GM12801 (cell line): Measurements from ENCODE around the gene TYRP1.

ENCODE experiments used
- CTCF ChIP-seq: IDR thresholded peaks from one replicate; pipeline ENCODE4 v1.5.1; 2011; ENCODE audit warnings: control low read depth; ENCODE audit not compliant: insufficient read length; ENCODE audit errors: extremely low read depth

TYRP1 gene

GRCh38 chr9:12696931-12697622, 3.9 kb downstream of the TYRP1 start:
- no peak for TF ChIP-seq CTCF

- TF ChIP-seq CTCF = no peak
These were observed 4.5 kb downstream of the TYRP1 start for GRCh38 chr9:12697719-12698118.

GRCh38 chr9:12698266-12698665, 5.1 kb downstream of the TYRP1 start:
- TF ChIP-seq CTCF = no peak

- no peak for TF ChIP-seq CTCF
These were observed 5.8 kb downstream of the TYRP1 start for GRCh38 chr9:12698986-12699385.

GRCh38 chr9:12699529-12699928, 6.3 kb downstream of the TYRP1 start:
- TF ChIP-seq CTCF = no peak

- no peak for TF ChIP-seq CTCF
These were observed 7.9 kb downstream of the TYRP1 start for GRCh38 chr9:12701126-12701525.

GRCh38 chr9:12702160-12702758, 9.1 kb downstream of the TYRP1 start:
- TF ChIP-seq CTCF = no peak
